GM19193 (cell line): ENCODE data around the gene RPL6.

Experiments used
- POLR2A ChIP-seq: IDR thresholded peaks from 4 replicates; pipeline ENCODE4 v1.6.1; 2011; ENCODE audit not compliant: insufficient read depth, insufficient read length; ENCODE audit errors: extremely low read depth

RPL6 gene

GRCh38 chr12:112381883-112382796, 27.3 kb downstream of the RPL6 start, which contains the start of gene HECTD4:
HECTD4 (minus strand) TSS chr12:112382431; CDS start chr12:112382128, 303 bp downstream.
- peak; percentile 95 for TF ChIP-seq POLR2A

- TF ChIP-seq POLR2A = no peak
Measured at GRCh38 chr12:112381406-112381882, 28.0 kb downstream of the RPL6 start.

GRCh38 chr12:112380663-112381405, 28.6 kb downstream of the RPL6 start:
- no peak for TF ChIP-seq POLR2A

- TF ChIP-seq POLR2A = no peak
Measured at GRCh38 chr12:112375105-112375504, 34.3 kb downstream of the RPL6 start.

GRCh38 chr12:112374166-112374740, 35.2 kb downstream of the RPL6 start:
- no peak for TF ChIP-seq POLR2A

- TF ChIP-seq POLR2A = no peak
Measured at GRCh38 chr12:112370868-112371510, 38.4 kb downstream of the RPL6 start.

GRCh38 chr12:112370199-112370598, 39.2 kb downstream of the RPL6 start:
- no peak for TF ChIP-seq POLR2A

- TF ChIP-seq POLR2A = no peak
Measured at GRCh38 chr12:112368856-112369255, 40.5 kb downstream of the RPL6 start.

- no peak for TF ChIP-seq POLR2A
Measured at GRCh38 chr12:112367965-112368364, 41.4 kb downstream of the RPL6 start.

- TF ChIP-seq POLR2A = no peak
Measured at GRCh38 chr12:112362310-112362709, 47.1 kb downstream of the RPL6 start.

GRCh38 chr12:112361271-112361670, 48.1 kb downstream of the RPL6 start:
- TF ChIP-seq POLR2A = no peak

- TF ChIP-seq POLR2A = no peak
Measured at GRCh38 chr12:112359290-112359689, 50.1 kb downstream of the RPL6 start.

- TF ChIP-seq POLR2A = no peak
Measured at GRCh38 chr12:112357214-112357613, 52.2 kb downstream of the RPL6 start.
